GM21526 (cell line): ENCODE data around the gene ALPK3.
A peak's percentile ranks its signal among the peaks of the same experiment; 100 is the strongest.

Experiments
- ATAC-seq: cut with Tn5 transposase; IDR thresholded peaks from one replicate; pipeline ENCODE4 v1.9.1; 2021; ENCODE audit warnings: moderate library complexity; ENCODE audit not compliant: unreplicated experiment, low FRiP score

Gene ALPK3

GRCh38 chr15:84914909-84915605 lies 97.9 kb downstream of the ALPK3 start:
- ATAC-seq = peak; percentile 93

DNA sequence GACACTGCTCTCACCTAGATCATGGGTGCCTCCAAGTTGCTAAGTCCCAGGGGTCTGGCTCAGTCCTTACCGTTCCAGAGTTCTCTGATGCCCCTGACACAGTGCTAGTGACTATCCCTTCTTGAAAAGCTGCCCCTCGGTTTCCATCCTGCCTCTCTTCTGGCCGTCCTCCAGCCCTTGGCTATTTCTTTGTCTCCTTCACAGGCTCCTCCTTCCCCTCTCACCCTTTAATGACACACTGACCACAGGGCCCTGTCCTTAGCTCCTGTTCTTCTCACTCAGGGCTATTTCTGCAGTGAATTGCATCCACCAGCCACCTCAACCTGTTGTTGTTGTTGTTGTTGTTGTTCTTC lies 98.4 kb downstream of the ALPK3 start:
- ATAC-seq = no peak

DNA sequence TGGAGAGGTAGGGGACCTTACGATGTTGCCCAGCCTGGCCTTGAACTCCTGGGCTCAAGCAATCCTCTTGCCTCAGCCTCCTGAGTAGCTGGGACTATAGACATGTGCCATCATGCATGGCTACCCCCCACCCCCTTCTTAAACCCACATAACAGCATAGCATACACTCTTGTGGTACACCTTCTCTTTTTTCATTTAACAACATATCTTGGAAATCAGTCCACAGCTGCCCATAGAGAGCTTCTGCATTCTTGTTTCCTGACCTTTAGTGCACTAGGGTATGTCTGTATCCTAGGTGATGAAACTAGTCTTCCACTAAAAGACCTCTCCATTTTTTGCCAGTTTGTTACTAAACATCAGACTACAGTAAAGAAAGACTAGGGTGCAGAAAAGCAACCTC lies 100.3 kb downstream of the ALPK3 start:
- no peak for ATAC-seq

DNA sequence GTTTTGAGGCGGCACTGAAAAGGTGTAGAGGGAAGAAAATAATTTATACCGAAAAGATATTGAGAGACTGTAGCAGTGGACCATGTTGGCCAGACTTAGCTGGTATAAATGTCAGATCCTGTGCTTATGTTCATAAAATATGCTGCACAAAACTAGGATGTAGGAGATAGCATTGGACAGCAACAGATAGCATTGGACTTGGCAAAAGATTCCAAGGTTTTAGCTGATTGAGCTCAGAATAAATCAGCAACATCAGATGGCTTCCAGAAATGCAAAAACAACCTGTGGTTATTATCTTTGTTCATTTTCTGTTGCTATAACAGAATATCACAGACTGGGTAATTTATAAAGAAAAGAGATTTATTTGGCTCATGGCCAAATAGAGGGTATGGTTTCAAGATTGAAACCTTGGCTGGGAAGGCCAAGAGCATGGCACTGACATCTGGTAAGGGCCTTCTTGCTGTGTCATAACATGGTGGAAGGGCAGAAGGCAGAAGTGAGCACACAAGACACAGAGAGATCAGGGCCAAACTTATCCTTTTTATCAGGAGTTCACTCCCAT lies 102.0 kb downstream of the ALPK3 start:
- no peak for ATAC-seq

DNA sequence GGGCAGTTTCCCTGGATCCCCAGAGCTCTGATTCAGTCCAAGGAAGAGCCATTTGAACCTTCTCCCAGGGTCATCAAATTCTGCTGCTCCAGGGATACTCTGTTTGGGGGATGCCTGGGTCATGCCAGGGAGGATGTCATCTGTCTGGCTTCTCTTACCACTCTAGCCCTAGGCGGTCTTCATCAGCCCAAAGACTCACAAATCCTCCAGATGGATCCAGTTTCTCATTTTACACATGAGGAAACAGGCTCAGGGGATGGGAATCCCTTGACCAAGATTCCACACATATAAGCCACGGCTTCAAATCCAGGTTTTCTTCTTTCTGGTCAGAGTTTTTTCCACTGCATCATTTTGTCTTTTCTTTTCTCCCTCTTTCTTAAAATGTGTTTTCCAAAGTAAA lies 104.0 kb downstream of the ALPK3 start:
- no peak for ATAC-seq

- ATAC-seq = no peak
Observed at GRCh38 chr15:84922530-84922929, 105.4 kb downstream of the ALPK3 start.
